Left renal cortex interstitium (tissue), 4 donors: ENCODE results near the gene ASB2. TPM values are rescaled to one million over a fixed set of nuclear protein-coding genes. Genes with fewer than 3 reads are reported as not detected.

Experiments
- DNase-seq, 4 donors: peaks; one replicate each; pipeline ENCODE4 v3.0.0-alpha.2; 2013; ENCODE audit warnings: low read depth in 4 of 4, low spot score in 2 of 4, missing footprints in 1 of 4
- polyA plus RNA-seq, 4 donors: library from polyadenylated mRNA; unstranded; fragments of 120-200 nt; gene quantifications; one replicate each; pipeline ENCODE4 v1.2.1, GENCODE V29; 2013; ENCODE audit not compliant: insufficient read length in 4 of 4

ASB2 gene
- polyA plus RNA-seq, 4 donors = 0.30 to 0.59 (median 0.42) TPM

GRCh38 chr14:93981316-93982229, 5.2 kb upstream of the ASB2 start:
- DNase-seq = no peak

DNA sequence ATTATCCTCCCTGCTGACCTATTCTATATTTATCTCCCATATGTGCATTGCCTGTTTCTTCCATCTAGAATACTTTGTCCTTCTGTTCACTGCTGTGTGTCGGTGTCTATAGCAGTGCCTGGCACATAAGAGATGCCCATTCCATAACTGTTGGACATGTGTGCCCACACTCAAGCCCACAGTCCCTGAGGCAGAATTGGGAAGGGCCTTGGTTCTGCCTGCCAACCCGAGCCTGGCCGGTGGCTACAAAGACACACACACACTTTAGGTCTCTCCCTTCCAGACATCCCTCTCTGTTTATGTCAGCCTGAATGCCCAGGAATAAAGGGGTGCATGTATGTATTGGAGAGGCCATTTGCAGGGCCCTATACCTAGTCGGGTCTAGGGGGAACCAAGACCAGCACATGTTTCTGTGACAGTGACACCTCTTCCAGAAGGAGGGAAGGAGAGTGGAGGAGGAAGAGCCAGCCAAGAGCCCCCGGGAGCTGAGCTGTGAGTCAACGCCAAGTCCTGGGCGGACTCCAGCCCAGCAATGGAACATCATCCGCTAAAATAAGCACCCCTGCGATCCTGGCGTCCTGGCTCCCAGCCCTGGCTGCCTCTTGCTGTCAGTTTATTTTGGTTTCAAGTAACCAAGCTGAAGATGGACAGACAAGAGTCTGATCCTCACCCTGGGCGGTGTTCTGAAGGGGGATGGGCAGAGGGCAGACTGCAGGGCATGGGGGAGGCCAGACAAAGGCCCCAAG, 4.3 kb upstream of the ASB2 start:
- no peak for DNase-seq

DNA sequence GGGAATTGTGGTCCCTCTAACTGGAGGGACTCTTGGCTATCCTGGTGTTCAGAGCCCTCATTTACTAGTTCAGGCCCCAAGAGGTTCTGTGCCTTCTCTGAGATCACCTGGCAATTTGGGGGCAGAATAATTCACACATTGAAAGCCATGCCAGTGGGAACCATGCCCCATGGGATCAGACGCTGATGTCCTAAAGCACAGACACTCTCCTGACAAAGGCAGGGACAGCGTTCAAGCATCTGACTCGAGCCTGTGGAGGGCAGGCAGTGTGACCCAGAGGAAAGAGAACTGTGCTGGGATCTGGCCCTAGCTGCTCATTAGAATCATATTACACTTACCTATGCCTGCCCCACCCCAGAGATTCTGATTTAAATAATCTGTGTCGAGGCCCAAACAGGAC, 2.4 kb upstream of the ASB2 start:
- no peak for DNase-seq

GRCh38 chr14:93977790-93978581, 1.6 kb upstream of the ASB2 start:
- DNase-seq = no peak

GRCh38 chr14:93977171-93977570, 801 bp upstream of the ASB2 start:
- DNase-seq = no peak

- DNase-seq = no peak
Measured at GRCh38 chr14:93975791-93976476, 436 bp downstream of the ASB2 start.

DNA sequence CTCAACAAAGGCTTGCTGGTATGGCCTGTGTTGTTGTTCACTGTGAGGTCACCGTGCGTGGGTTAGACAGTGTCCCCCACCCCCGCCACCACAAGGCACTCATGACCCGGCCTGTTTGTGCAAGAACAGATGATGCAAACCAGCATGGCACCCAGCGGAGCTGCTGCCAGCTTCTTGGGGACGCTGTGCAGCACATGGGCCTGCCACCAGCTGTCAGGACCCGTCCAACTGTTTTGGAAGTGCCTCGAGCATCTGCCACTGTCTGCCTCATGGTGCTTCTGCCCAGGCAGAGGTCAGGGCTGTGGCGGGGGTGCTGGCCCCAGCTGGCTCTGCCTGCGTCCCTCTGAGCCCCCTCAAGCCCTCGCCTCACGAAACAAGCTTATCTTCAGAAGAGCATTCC, 1.5 kb downstream of the ASB2 start:
- DNase-seq = no peak

DNA sequence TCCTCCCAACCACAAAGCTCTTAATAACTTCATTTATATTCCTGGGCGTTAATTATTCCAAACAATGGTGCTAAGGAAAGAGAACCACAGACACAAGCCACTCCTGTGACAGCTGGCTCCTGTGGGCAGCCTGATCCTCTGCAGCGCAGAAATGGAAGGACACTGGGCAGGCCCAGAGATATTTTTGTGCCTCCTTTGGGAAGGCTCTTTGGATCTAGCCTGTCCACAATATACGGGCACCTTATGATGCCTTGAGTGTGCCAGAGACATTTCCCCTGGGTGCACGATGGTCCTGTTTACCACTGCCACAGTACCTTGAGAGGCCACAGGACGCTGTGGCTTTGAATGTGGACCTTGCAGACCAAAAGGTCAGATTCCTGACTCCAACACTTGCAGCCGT, 2.1 kb downstream of the ASB2 start:
- DNase-seq = no peak

GRCh38 chr14:93973607-93974006, 2.8 kb downstream of the ASB2 start:
- no peak for DNase-seq

DNA sequence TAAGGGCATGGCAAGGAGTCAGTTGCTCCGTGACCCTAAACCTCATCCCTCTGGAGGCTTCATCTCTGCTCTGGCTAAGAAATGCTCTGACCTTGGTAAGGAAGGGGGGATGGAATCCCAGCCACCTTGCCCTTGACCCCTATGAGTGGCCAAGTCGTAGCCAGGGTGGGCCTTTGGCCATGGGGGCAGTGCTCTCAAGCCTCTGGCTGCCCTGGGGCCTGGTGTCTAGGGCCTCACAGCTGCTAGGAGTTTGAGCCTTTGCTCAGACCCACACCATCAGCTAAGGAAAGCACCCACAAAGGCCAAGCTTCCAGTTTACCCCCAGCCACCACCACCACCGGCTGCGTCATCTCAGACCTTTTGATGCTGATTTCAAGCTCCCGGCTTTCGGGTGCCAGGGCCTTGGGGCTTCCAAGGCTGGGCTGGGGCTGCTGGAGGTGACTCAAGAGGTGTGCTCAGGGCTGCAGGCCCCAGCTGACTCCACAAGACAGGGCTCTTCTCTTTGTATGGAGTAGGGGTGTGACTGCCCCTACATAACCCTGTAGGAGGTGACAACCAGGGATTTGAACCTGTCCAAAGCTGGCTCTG, 3.7 kb downstream of the ASB2 start:
- DNase-seq = no peak

DNA sequence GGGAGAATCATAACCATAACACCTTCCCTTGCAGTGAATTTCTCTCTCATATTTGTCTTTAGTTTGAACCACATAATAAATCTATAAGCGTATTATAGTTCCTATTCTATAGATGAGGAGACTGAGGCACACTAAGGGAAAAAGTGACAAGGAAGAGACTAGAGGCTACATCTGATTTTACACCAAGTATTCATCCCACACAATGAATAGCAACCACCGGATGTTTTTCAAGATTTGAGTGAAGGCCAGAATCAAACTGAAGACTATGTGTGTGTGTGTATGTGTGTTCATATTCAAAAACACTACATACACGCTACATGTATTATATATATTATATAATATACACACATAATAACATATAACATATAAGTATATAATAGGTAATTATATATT, 4.7 kb downstream of the ASB2 start:
- no peak for DNase-seq

- DNase-seq = no peak
Measured at GRCh38 chr14:93970965-93971634, 5.3 kb downstream of the ASB2 start.

GRCh38 chr14:93970585-93970964, 5.8 kb downstream of the ASB2 start:
- DNase-seq = no peak

DNA sequence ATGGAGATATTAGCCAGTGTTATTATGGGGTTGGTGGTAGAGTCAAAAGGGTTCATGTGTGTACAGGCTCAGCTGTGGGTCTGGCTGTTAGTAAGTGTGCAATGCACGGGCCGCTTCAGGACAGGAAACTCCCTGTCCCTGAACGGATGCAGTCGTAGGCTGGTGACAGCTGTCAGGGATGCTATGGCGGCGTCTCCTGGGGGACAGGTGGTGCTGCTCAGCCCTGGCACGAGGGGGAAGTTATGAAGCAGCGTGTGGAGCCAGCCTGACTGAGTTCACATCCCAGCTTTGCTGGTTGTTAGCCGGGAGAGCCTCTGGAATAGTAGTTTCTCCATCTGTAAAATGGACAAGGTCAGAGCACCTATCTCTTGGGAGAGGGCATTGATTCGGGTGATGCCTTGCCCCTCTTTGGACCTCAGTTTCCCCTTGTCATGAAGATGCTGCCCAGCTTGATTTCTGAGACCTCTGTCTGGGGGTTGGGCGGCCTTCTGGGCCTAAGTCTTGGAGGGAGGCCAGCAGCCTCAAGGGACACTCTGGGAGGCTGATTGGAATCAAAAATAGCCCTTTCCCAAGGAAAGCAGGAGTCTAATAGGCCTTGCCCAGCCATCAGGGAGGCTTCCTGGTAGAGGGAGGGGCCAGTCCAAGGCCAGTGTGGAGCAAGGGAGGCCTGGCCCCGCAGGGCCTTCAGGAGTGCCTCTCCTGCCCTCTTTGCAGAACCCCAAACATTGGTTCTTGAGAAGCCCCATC, 7.1 kb downstream of the ASB2 start:
- no peak for DNase-seq

GRCh38 chr14:93967637-93968250, 8.6 kb downstream of the ASB2 start:
- no peak for DNase-seq

DNA sequence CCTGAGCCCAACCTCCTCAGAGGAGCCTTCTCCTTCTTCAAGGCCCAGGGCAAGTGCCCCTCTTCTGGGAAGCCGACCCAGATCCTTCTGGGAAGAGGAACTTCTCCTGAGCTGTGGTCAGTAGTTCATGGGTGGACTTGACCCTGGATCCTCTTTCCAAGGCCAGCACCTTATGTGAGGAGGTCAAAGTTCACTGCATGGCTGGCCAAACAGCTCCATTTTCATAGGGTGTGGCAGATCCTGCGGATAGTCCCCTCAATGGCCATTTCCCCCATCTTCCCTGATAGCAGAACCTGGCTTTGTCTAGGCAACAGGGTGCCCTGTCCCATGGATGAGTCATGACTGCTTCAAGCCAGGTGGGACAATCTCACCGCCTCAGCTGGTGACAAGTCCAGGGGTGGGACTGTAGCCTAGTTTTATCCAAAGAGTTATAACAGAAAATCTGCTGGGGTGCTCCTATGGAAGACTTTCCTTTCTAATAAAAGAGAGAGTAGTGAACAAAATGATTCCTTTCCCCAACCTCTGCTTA, 10.4 kb downstream of the ASB2 start:
- no peak for DNase-seq

DNA sequence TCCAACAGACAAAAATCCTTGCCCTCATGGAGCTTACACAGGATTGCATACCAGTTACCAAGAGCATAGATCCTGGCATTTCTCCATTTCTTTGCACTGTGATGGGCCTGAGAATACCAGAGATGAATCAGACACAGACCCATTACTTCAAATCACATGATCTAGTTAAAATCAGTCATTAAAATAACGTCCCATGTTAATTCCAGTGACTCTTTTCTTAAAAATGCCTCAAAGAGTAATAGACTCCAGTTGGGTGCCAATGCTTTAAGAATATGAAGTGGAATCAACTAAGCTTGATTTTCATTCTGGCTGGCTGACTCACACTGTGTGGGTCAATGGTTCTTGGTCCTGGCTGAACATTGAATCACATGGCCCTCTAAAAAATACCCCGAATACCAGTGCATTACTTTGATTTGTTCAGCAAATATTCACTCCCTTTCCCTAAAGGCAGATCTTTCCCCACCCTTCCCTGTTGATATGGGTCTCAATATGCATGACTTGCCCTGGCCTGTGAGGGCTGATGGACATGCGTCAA, 11.0 kb downstream of the ASB2 start:
- no peak for DNase-seq

- DNase-seq = no peak
Measured at GRCh38 chr14:93964820-93965286, 11.5 kb downstream of the ASB2 start.
